Heart left ventricle (tissue), 13 donors: Measurements from ENCODE around the gene HOXA2.

Experiments
- POLR2A ChIP-seq, 2 donors: fragments of 450-650 bp; IDR thresholded peaks; one replicate each; pipeline ENCODE4 v1.6.1; 2017; ENCODE audit warnings: antibody characterized with exemption in 2 of 2, mild to moderate bottlenecking in 2 of 2, moderate library complexity in 2 of 2
- TF ChIP-seq, protein P1 (sequence below), 12 donors: fragments of 200-600 bp; sonication (generic) in 4 of 12; IDR thresholded peaks; one replicate each; pipeline versions ENCODE4 v1.5.0 to v1.8.0; 2018 to 2022; ENCODE audit warnings: antibody characterized with exemption in 12 of 12, mild to moderate bottlenecking in 5 of 12
- donor health status: ischemic (EF 13 %, LVEDD 7.1; RV severe dilation, severe dysfunction).
- donor health status: DM: no; HTN: yes; CAD: no.
- donor health status: DM: no; HTN: no; CAD: no.
- donor health status: ischemic (EF 25% LVEDD 6.9; RV normal size, moderate dysfunction).
- donor health status: ischemic (EF 25% LVEDD 5.7; RV mildly dilated, moderate dysfunction).
- donor health status: ischemic (EF 35%, LVEDD 5.7; RV mildly dilated, moderate dysfunction).
- donor health status: nonischemic (EF 11% LVEDD 7.7; RV severe dilation, severe dysfunction).
- donor health status: DM: yes; HTN: yes; CAD: no.
- donor health status: PGD.
- donor health status: ischemic (EF 29% LVEDD 5.4; RV normal size, mild dysfunction).
- donor health status: nonischemic (EF 23%, LVEDD 6.1; RV moderate dilation, normal function).

DNA sequence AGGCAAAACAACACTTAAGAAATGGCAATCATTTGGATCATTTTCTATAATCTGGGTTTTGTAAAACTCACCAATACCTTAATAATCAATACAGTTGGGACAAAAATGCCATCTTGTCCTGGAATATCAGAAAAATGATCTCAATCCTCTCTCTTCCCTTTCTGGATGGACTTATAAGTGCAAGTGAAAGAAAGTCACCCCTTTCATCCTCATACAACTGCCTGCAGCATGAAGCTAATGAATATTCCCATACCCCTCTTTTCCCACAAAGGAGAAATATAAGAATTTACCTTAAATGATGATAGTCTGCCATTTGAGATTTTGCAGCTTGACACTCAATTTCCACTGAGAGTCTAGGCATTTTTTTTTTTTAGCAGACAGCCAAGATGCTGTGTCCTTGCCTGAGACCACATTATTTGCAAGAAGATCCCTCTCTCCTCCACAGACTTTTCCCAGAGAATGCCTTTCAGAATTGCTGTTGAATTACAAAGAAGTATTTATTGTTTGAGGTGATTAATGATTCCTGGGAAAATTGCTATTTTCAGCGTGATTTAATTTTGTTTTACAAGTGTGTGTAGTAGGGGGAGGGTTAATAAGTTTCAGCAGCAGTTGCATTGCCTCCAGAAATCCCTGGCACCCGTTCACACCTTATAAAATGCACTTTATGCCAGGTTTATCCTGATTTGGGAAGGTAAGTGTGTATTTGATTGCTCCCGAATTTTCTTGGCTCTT is 24.3 kb upstream of the HOXA2 start:
- no peak for TF ChIP-seq POLR2A (IDR thresholded peaks at IDR 0.05)
- TF ChIP-seq, protein P1, sequence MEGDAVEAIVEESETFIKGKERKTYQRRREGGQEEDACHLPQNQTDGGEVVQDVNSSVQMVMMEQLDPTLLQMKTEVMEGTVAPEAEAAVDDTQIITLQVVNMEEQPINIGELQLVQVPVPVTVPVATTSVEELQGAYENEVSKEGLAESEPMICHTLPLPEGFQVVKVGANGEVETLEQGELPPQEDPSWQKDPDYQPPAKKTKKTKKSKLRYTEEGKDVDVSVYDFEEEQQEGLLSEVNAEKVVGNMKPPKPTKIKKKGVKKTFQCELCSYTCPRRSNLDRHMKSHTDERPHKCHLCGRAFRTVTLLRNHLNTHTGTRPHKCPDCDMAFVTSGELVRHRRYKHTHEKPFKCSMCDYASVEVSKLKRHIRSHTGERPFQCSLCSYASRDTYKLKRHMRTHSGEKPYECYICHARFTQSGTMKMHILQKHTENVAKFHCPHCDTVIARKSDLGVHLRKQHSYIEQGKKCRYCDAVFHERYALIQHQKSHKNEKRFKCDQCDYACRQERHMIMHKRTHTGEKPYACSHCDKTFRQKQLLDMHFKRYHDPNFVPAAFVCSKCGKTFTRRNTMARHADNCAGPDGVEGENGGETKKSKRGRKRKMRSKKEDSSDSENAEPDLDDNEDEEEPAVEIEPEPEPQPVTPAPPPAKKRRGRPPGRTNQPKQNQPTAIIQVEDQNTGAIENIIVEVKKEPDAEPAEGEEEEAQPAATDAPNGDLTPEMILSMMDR (IDR thresholded peaks at IDR 0.05), result no peak
